NCI-H2227 treated with DMSO at 0.1 percent for 48 hours (cell line): Measurements from ENCODE around the gene CPZ.
"Not testable (repeated sequence)": the region's sequence is repeated elsewhere in the genome, so short reads cannot be mapped to it uniquely, and the experiment has no call there.

Experiments
- DNase-seq: peaks from one replicate; lab custom pipeline; 2025; lab: John Stamatoyannopoulos, UW

Gene CPZ

DNA sequence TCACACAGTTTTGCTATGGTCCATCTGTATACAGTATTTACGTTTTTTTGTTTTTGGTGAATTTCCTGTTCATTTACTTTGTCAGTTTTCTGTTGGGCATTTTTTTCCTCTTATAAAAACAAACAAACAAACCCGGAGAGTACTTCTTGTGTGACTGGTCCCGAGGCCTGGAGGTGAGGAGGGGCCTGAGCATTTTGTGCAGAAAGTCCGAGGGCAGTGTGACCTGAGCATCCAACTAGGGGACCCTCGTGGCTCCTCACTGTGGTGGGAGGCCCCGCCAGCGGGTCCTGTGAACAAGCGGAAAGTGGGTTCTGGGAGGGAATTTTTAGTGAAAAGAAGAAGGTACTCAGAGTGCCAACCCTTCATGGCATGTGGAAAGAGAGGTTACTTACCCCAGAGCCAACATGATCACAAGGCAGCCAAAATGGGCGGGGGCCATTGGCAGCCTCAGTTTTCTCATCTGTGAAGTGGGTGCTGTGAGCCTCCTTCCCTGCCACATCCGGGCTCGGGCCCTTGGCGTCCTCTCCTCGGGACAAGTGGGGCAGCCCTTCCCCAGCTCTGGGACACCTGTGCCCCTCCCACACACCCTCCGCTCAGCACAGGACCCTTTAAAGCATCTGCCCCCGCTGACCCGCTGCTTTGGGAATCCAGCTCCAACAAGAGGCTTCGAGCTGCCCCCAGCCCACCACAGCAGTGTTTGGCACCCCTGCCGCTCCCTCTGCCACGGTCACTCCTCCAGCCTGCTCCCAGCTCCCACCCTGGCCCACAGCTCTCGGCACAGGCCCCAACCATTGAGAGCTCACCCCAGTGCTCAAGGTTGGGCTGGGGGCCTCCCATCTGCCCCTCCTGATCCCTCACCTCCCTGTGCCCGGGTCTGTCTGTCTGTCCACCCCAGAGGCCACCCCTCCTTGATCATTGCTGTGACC, 35.2 kb upstream of the CPZ start:
- no peak for DNase-seq

DNA sequence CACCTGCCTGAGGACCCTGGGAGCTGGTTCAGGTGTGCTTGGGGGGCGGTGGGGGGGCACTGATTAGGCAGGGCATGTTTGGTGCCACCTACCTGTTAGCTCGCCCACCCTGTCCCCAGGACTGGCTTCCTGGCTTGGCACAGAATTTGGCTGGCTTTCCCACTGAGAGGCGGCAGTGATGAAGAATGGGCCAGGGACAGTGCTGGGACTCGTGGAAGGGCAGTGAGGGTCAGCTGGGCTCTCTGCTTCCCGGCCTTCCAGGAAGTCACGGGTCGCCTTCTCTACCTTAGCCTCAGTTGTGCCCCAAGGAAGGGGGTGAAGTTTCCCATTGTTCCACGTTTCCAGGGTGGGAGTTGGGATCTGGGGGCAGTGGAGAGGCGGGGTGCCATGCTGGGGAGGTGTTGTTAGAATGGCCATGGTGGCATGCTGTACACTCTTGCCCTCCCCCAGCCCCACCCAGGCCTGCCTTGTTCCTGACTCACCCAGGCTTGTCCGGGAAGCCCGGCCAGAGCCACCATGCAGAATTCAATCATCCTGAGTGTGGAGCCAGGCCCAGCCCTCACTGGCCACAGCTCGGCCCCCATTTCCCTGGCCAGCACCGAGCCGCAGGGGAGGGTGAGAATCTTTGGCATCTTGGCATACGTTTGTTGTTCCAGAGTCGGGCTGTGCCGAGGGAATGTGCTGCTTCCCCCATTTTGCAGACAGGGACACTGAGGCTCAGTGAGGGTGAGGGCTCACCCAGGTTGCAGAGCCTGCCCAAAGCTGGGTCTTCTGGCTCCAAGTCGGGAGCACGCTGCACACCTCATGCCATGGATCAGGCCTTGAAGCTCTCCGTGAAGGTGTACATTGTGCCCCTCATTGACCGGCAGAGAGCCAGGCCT, 34.2 kb upstream of the CPZ start:
- no peak for DNase-seq

DNA sequence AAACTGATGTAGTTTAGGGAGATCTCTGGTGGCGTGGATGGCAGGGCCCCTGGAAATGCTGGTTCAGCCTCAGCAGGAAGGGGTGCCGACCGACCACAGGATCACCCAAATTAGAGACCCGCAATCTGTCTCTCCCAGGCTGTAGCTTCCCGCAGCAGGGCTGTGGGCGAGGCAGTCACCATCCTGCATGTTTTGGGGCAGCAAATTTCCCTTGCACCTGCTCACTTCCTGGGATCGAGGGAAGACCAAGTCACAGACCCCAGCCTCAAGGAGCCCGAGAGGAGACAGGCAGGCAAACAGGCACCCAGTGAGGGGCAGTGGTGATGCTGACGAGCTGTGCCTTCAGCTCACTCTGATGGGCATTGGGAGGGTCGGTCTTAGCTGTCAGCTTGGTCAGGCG, 33.6 kb upstream of the CPZ start:
- DNase-seq, result no peak

DNA sequence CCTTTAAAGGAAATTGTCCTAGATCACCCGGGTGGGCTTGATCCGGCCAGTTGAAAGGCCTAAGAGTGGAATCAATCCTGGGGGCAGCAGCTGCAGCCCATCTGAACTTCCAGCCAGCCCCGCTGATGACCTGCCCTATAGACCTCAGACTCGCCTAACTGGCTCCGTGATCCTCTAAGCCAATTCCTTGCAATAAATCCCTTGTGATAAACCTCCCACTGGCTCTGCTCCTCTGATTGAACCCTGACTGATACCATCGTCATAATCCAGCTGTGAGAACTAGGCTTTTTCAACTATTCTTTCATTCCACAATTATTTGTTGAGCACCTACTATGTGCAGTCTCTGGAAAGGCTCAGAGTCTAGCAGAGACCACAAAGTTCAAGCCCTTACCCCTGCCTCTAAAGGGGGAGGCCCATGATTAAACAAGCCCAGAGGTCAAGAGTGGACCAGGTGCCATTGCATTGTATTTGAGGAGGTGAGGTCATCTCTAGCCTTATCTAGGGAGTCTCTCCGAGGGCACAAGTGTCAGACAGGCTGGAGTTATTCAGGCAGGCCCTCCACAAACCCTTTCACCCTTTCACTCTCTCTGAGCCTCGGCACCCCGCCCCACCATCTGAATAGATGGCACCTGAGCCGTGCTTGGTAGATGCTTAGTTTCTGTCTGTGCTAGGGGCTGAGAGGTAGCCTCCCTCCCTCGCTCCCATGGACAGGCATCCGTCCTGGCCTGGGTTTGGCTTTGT, 32.9 kb upstream of the CPZ start:
- no peak for DNase-seq

DNA sequence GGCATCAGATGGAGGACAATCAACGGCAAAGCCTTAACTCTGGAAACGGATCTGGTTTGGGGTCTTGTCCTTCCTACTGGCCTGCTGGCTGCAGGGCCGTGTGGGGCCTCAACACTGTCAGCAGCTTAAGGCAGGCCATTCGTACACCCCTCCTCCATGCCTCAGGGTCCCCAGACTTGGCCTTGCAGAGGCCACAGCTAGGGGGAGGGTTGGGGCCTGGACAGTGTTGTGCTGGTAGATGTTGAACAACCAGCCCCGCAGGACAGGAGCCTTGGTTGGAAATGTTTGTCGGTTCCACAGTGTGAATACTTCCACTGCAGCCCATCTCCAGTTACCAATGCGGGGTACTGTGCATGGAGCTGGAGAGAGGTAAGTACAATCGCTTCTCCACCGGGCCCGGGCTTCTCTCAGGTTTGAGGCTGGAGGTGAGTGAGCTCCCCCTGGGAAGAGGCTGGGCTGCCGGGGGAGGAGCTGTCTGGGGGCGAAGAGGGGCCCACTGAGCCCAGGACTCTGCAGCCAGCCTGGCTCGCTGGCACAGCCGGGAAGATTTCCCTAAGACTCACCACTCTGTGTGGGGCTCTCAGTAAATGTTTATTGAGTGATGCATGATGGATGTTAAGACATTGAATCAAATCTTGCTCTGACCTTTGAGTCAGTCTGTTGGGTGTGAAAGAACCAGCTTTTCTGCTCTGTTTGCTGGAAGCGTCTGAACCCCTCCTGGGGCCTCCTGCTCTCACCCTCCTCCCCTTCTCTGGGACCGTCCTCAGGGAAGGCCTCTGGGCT, 32.1 kb upstream of the CPZ start:
- DNase-seq, result no peak

DNA sequence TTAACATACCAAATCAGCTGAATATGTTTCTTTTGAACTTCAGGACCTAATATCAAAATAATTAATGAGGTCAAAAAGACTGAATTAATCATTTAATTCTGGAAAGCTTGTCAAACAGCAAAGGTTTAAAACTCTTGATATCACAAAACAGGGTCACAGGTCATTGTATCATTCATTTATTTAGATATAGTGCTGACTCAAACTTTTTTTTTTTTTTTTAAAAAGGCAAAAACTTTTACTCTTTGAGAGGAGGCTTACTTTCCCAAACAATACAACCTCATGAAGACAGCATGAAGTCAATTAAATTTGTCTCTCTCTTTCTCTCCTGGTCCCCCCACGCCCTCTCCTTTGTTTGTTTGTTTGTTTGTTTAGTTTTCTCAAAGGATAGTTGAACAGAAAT, 28.0 kb upstream of the CPZ start:
- no peak for DNase-seq

DNA sequence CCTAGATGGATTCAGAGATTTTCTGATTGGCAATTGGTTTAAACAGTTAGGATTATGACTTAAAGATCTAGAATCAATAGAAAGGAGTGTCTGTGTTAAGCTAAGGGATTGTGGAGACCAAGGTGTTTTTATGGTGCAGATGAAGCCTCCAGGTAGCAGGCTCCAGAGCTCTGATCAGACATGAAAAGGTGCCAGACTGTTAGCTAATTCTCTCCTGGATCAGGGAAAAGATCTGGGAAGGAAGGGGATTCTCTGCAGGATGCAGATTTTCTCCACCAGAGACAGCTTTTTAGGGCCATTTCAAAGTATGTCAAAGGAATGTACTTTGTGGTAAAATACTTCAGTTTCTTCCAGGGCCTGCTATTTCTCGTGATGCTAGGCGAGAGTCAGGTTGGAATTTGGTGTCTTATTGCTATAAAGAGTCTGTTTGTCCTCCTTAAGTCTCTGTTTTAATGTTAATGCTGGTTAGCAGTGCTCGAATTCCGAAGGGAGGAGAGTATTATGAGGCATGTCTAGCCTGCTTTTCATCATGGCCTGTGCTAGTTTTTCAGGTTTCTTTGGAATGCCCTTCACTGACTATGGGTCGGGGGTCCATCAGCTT, 24.4 kb upstream of the CPZ start:
- DNase-seq, result no peak

DNA sequence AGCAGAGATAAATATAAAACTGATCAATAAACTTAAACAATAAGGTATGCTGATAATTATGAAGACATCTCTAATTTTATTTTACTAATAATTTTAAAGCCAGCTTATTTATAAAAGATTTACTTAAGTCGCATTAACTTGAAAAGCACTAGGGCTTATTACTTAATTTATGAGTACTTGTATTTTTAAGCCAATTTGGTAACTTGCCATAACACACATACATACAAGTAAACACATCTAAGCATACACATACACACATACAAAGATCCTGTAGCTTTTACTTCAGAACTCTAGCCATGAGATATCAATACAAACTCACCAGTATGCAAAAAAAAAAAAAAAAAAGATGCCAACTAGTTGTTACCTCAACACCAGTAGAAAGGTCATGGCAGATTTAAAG, 22.4 kb upstream of the CPZ start:
- DNase-seq, result no peak

DNA sequence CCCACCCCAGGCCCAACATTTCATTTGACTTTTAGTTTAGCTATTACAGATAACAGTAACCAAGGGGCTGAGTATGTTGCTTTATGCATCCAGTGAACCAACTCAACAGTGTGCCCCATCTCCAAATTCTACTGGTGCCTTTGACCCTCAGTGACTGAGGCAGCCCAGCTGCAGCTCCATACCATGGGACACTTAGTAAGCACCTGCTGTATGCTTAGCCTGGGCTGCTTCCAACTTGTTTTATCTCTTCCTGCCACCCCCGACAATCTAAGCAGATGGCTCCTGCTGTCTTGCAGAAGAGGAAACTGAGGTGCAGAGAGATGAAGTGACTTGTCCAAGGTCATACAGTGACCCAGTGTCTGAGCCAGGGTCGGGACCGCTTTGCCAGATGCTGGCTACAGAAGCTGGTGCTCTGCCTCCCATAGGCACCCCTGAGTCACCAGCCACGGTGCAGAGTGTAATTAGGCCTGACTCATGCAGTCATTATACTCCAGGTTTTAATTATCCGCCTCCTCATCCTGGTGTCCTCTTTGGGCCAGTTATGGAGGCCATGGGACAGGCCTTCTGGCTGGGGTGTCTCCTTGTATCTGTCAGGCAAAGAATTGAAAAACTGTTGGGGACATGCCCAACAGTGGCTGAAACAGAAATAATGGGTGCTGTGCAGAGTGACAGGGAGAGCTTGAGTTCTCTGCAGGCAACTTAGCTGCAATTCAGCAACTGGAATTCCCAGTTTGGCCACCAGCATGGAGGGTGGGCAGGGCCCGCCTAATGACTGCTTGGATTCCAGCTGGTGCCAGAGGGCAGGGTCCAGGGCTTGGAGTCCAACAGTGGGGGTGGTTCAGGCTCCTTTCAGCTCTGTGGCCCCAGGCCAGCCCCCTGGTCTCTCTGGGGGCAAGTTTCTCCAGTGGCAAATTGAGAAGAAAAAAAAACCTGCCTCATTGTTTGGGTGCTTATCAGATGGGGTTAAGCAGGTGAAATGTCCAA, 20.6 kb upstream of the CPZ start:
- DNase-seq, result no peak

DNA sequence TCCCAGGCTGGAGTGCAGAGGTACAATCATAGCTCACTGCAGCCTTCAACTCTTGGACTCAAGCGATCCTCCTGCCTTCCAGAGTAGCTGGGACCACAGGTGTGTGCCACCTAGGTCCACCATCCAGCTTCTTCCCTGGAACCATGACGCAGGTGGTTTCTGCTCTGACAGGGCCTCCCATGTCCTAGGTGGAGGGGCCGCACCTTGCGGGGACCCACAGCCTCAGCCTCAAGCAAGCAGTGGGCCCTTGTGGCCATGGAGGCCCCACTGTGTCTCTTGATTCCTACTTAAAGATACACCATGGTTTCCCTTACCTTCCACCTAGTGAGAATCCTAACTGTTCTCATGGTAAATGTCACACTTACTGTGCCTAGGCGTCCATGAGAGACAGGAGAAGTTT, 19.3 kb upstream of the CPZ start:
- DNase-seq, result no peak

DNA sequence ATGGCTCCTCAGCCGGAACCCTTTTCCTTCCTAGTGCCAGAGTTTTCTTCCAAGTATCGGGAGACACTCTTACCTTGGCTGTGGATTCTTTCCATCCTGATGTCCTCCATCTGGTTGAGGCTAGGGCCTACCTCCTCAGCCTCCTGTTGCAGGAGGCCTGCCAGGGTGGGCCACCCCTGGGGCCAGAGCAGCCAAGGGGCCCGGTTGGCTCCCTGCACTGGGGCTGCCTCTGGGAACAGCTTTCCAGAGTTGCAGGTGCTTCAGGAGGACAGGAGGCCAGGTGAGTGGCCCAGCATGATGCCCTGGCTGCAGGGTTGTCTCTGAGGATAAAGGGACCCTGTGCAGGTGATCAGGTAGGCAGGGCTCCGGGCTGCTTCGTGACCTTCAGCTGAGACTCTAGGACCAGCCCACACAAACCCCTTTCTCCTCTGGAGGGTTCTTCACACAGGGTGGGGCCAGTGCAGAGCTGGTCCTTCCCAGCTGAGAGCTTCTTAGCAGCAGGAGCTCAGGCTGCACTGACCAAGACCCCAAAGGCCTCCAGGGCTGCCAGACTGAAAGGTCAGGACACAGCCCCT, 17.7 kb upstream of the CPZ start:
- no peak for DNase-seq

DNA sequence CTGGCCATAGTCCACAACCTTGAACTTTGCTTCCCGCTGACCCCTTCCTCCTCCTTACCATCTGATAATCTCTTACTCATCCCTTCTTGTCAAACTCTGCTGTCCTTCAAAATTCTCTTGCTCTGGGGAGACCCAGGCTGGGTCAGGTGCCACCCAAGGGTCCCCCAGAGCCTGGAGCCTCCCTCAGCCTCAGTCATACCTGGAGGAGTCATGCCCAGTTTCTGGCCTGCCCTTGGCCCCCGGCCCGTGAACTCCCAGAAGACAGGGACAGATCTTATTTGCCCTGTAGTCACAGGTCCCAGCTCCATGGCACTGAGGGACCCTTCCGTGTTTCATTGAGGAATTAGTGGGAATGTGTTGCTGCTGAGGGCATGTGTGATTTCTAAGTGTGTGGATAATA, 17.1 kb upstream of the CPZ start:
- no peak for DNase-seq

DNA sequence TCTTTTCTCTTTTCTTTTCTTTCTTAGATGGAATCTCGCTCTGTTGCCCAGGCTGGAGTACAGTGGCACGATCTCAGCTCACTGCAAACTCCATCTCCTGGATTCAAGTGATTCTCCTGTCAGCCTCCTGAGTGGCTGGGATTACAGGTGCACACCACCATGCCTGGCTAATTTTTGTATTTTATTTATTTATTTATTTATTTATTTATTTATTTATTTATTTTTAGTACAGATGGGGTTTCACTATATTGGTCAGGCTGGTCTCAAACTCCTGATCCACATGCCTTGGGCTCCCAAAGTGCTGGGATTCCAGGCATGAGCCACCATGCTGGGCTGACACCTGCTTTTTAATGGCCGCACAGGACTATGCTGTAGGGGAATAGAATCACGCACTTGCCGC, 16.0 kb upstream of the CPZ start:
- DNase-seq, result not testable (repeated sequence)

DNA sequence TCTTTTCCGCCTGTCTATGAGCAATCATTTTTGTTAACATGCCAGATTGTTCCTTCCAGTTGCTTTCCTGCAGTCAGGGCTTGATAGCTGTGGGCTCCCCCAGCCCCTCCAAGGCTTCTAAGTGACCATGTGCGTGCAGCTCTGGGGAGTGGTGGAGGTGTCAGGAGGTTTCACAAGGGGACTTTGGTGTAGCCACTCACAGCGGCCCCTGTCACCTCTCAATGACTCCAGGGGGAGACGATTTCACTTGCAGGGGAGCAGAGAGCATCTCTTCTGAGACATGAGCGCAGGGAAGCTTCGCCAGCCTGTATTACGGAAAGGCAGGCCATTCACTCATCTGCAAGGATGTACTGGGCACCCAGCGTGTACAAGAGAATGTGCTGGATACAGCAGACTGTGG, 15.5 kb upstream of the CPZ start:
- DNase-seq, result no peak

DNA sequence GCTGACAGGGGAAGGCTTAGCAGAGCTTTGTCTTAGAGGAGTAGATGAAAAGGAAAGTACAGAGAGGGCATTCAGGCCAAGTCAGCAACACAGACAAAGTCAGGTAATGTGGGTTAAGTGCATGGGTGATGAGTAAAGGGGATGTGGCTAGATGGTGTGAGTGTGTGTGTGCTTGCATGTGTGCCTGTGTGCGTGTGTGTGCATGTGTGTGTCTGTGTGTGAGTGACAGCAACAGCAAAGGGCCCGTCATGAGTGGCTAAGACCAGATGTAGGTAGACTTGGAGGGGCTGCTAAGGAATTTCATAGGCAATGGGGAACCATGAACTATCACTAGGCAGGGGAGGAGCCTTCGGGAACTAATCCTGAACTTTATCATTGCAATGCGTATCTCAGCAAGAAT, 14.6 kb upstream of the CPZ start:
- no peak for DNase-seq

DNA sequence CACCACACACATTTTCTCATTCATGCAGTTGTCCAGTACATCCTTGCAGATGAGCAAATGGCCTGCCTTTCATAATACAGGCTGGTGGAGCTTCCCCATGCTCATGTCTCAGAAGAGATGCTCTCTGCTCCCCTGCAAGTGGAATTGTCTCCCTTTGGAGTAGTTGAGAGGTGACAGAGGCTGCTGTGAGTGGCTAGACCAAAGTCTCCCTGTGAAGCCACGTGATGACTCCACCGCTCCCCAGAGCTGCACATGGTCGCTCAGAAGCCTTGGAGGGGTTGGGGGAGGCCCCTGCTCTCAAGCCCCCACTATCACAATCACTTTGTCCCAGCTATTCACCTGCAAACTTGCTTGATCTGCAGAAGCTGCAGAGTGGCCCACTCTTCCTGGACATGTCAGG, 13.8 kb upstream of the CPZ start:
- DNase-seq, result no peak

DNA sequence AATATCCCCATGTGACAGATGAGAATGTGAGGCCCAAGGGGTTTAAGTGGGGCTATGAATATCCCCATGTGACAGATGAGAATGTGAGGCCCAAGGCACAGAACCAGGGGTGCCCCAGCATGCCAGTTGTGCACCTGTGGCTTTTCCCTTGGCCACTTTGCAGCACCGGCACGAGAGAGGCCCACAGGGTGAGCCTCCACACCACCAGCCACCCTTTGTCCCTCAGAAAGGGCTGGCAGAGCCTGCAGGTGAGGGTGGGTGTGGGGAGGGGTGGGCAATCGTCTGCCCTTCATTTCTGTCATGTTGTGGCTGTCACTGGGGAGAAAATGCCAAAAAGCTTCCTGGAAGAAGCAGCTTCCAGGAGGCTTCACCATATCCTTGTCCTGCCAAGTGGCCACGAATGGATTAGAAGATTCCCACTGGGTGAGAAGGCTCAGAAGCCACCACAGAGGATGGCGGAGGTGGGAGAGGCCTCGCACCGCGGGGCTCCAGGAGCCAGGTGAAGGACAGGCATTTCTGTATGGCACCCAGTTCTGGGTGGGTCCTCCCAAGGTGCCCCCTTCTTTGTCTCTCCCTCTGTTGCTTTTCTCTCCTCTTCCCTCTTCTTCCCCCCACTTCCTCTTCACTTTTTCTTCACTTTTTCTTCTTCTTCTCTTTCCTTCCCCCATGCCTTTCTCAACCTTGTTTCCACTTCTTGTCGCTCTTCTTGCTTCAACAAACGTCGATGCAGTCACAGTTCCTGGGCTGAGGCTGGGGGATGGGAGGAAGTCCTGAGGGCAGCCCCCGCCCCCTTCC, 12.8 kb upstream of the CPZ start:
- no peak for DNase-seq

DNA sequence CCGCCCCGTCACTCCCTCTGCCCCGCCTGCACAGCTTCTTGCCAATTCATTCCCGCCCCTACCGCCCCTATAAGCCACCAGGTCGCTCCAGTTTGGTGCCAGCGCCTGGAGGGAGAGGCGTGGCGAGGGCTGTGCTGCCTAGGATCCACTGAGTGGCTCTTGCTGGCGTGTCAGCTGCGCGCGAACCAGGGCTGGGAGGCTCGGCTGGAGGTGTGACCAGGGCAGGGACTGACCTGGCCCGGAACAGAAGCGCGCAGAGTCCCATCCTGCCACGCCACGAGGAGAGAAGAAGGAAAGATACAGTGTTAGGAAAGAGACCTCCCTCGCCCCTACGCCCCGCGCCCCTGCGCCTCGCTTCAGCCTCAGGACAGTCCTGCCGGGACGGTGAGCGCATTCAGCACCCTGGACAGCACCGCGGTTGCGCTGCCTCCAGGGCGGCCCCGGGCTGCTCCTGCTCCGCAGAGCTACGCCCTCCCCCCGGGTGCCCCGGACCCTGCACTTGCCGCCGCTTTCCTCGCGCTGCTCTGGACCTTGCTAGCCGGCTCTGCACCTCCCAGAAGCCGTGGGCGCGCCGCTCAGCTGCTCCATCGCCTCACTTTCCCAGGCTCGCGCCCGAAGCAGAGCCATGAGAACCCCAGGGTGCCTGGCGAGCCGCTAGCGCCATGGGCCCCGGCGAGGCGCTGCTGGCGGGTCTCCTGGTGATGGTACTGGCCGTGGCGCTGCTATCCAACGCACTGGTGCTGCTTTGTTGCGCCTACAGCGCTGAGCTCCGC, 12.1 kb upstream of the CPZ start, which contains the start of gene GPR78:
Gene GPR78, plus strand, starts transcription at position 72 of the 773 bp plus-strand sequence. Its CDS starts 591 bp downstream, at position 663.
- peak; percentile 11 for DNase-seq
